WERI-Rb-1 (cell line): ENCODE results near the gene TMEM117.

Experiments
- DNase-seq: peaks from one replicate; pipeline ENCODE4 v3.0.0-alpha.2; 2020
- H3K27ac ChIP-seq: fragments of 250-450 bp; sonication (Bioruptor Pico); 2 replicates; pipeline ENCODE4 v1.5.1; 2020; ENCODE audit warnings: mild to moderate bottlenecking, moderate library complexity
- H3K27me3 ChIP-seq: fragments of 250-450 bp; sonication (Bioruptor Pico); 2 replicates; pipeline ENCODE4 v1.5.1; 2021; ENCODE audit warnings: mild to moderate bottlenecking, low read depth, moderate library complexity; ENCODE audit not compliant: insufficient read depth, severe bottlenecking
- H3K36me3 ChIP-seq: fragments of 250-450 bp; sonication (Bioruptor Pico); 2 replicates; pipeline ENCODE4 v1.5.1; 2020; ENCODE audit warnings: mild to moderate bottlenecking, moderate library complexity
- H3K4me3 ChIP-seq: 2 replicates; pipeline ENCODE4 v1.5.1; 2011; ENCODE audit warnings: low read depth, mild to moderate bottlenecking, control low read depth, low read length
- H3K9me3 ChIP-seq: fragments of 250-450 bp; sonication (Bioruptor Pico); 2 replicates; pipeline ENCODE4 v1.5.1; 2021; ENCODE audit warnings: mild to moderate bottlenecking, moderate library complexity; ENCODE audit not compliant: severe bottlenecking
- TF ChIP-seq, protein P1 (sequence below): IDR thresholded peaks from 2 replicates; pipeline ENCODE4 v1.5.1; 2011; ENCODE audit warnings: low read depth, mild to moderate bottlenecking, control low read depth, inconsistent platforms, low read length

Gene TMEM117

DNA sequence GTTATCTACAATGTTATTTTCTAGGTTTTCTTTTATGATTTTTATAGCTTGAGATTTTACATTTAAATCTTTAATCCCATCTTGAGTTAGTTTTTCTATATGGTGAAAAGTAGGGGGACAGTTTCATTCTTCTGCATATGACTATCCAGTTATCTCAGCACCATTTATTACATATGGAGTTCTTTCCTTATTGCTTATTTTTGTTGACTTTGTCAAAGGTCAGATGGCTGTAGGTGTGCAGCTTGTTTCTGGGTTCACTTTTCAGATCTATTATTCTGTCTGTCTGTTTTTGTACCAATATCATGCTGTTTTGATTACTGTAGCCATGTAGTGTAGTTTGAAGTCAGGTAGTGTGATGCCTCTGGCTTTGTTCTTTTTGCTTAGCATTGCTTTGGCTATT, 477.3 kb downstream of the TMEM117 start:
- no peaks in the 10 kb centered on the region for H3K27me3 ChIP-seq
- H3K9me3 ChIP-seq: peaks cover 3% of the 10 kb centered on the region
- TF ChIP-seq, protein P1, sequence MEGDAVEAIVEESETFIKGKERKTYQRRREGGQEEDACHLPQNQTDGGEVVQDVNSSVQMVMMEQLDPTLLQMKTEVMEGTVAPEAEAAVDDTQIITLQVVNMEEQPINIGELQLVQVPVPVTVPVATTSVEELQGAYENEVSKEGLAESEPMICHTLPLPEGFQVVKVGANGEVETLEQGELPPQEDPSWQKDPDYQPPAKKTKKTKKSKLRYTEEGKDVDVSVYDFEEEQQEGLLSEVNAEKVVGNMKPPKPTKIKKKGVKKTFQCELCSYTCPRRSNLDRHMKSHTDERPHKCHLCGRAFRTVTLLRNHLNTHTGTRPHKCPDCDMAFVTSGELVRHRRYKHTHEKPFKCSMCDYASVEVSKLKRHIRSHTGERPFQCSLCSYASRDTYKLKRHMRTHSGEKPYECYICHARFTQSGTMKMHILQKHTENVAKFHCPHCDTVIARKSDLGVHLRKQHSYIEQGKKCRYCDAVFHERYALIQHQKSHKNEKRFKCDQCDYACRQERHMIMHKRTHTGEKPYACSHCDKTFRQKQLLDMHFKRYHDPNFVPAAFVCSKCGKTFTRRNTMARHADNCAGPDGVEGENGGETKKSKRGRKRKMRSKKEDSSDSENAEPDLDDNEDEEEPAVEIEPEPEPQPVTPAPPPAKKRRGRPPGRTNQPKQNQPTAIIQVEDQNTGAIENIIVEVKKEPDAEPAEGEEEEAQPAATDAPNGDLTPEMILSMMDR: no peak
- H3K4me3 ChIP-seq: no peak overlapping the region
- DNase-seq: no peak
- H3K27ac ChIP-seq: no peak overlapping the region
- no peaks in the 10 kb centered on the region for H3K36me3 ChIP-seq

DNA sequence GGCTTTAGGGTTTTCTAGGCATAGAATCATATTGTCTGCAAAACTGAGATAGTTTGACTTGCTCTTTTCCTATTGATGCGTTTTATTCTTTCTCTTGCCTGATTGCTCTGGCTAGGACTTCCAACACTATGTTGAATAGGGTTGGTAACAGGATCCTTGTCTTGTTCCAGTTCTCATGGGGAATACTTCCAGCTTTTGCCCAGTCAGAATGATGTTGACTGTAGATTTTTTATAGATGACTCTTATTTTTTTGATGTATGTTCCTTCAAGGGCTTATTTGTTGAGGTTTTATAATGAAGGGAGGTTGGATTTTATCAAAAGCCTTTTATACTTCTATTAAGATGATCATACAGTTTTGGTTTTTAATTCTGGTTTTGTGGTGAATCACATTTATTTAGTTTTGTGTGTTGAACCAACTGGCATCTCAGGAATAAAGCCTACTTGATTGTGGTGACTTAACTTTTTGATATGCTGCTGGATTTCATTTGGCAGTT, 478.2 kb downstream of the TMEM117 start:
- Histone ChIP-seq H3K27me3 (no peaks in the 10 kb centered on the region), H3K27ac (no peak overlapping the region), H3K4me3 (no peak overlapping the region), H3K36me3 (no peaks in the 10 kb centered on the region), H3K9me3 (peaks cover 3% of the 10 kb centered on the region)
- no peak for DNase-seq
- TF ChIP-seq, protein P1: no peak

DNA sequence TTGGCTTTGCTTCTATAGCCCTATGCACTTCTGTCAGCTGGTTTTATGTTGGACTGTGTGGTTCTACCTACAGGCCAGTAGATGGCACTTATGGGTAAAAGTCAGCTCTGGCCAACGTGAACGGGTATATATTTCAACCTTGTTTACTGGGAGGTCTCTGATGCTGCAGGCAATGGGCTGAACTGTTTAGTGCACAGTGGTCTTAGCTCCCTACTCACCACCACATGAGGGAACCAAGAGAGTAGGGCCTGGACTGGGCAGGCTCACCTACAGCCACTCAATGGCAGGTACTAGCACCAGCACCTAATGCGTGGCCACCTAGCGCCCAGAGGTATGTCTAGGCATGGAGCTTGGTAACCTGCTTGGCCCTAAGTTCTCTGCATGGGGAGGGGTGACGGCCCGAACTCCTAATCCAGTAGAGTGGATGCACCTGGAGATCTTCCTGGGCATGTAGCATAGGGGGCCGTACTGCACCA, 481.8 kb downstream of the TMEM117 start:
- H3K27me3 ChIP-seq: no peaks in the 10 kb centered on the region
- TF ChIP-seq, protein P1: peak; percentile 55
- H3K4me3 ChIP-seq: no peak overlapping the region
- H3K36me3 ChIP-seq: no peaks in the 10 kb centered on the region
- peak; percentile 40 for DNase-seq
- no peaks in the 10 kb centered on the region for H3K9me3 ChIP-seq
- H3K27ac ChIP-seq: no peak overlapping the region

DNA sequence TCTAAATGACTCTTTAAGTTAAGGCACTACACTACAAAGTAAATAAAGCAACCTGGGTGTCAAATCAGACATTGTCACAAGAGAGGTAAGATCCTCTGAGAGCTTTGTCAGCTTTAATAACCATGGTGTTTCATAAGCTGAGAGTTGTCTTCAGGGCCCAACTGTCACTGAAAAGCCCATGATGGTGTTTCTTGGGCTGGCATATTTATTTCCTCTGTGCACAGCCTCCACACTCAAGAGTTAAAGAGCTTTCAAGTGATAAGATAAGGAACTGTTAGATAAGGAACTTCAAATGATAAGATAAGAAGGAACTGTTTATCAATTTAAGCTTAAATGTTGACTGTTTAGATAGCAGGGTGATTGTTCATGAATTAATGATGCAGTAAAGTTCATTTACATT, 495.4 kb downstream of the TMEM117 start:
- H3K4me3 ChIP-seq: no peak overlapping the region
- DNase-seq: no peak
- H3K27ac ChIP-seq: no peak overlapping the region
- TF ChIP-seq, protein P1: no peak
- no peaks in the 10 kb centered on the region for H3K9me3 ChIP-seq
- H3K36me3 ChIP-seq: no peaks in the 10 kb centered on the region
- no peaks in the 10 kb centered on the region for H3K27me3 ChIP-seq

DNA sequence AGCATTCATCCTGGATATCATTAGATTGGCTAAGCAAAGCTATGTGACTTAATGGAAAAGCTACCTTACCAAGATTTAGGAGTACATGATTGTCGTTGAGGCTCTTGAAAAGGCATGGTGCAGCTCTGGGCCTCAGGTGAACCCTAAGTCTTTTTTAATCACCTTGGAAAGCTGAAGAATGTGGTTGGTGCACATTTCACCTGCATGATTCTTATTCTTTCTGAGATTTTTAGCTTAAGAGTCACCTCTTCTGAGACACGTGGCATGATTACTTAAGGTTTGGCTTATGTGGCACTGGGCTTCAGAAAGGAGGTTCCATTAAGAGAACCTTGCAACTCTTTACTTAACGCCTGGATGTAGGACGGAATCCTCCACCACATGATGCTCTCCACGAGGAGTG, 498.5 kb downstream of the TMEM117 start:
- no peak for DNase-seq
- H3K27me3 ChIP-seq: no peaks in the 10 kb centered on the region
- no peak overlapping the region for H3K27ac ChIP-seq
- H3K9me3 ChIP-seq: no peaks in the 10 kb centered on the region
- TF ChIP-seq, protein P1: no peak
- H3K4me3 ChIP-seq: no peak overlapping the region
- no peaks in the 10 kb centered on the region for H3K36me3 ChIP-seq

DNA sequence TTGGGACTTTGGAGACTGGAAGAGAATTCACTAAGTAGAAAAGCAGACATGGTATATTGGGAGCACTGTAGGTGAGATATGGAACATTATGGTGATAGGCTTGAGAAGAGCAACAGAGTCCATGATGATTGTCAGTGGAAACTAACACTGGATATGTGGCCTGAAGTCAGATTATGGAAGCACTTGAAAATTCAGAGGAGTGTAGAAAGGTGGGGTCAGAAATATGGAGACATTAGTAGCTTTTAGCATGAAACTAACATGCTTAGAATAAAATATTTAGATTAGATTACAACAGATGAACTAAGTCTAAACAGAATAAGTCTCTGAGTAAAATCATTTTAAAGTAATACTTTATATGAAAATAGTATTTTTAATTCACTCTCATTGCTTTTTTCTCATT, 499.1 kb downstream of the TMEM117 start:
- Histone ChIP-seq H3K9me3 (no peaks in the 10 kb centered on the region), H3K27ac (no peak overlapping the region), H3K27me3 (no peaks in the 10 kb centered on the region), H3K4me3 (no peak overlapping the region), H3K36me3 (no peaks in the 10 kb centered on the region)
- DNase-seq: no peak
- TF ChIP-seq, protein P1: no peak
